ENCODE data around the gene C16orf78. TPM values are rescaled to one million over a fixed set of nuclear protein-coding genes. Genes with fewer than 3 reads are reported as not detected.

Gene C16orf78
- total and polyA plus RNA-seq, 2 of the 8 experiments (the other 6 are each of a cell fraction or from before 2014, with no cell fraction given) = not detected

- Histone ChIP-seq H2BK20ac (ENCODE audit: low read length) (peak overlapping the region; percentile 9; the same call in 1 of the 2 replicates), H2AFZ (ENCODE audit: low read length) (no peak overlapping the region), H3K36me3 (ENCODE audit: control insufficient read depth in 2 of 4, insufficient read depth in 4 of 4, low read length in 3 of 4) (no peaks in the 10 kb centered on the region), H4K5ac (ENCODE audit: insufficient read length, low read depth, low read length) (no peak overlapping the region), H3K4ac (replicated peaks; ENCODE audit: insufficient read length, low read depth, low read length) (no peak overlapping the region), H3K27me3 (replicated peaks in 1 of 4; ENCODE audit: control insufficient read depth in 3 of 4, extremely low read depth in 1 of 4, insufficient read depth in 3 of 4, low read length in 3 of 4) (no peaks in the 10 kb centered on the region), H2AK5ac (ENCODE audit: low read depth, low read length) (no peak overlapping the region), H2BK12ac (ENCODE audit: low read depth, low read length) (no peak overlapping the region), H3K9ac (replicated peaks in 1 of 4; ENCODE audit: extremely low read depth in 1 of 4, low read depth in 3 of 4, low read length in 3 of 4) (no peak overlapping the region), H3K23ac (ENCODE audit: insufficient read length) (no peak overlapping the region), H3K23me2 (ENCODE audit: low read depth, low read length) (no peaks in the 10 kb centered on the region), H3K14ac (ENCODE audit: insufficient read length) (no peak overlapping the region), H3K4me1 (replicated peaks in 1 of 4; ENCODE audit: control insufficient read depth in 3 of 4, insufficient read depth in 4 of 4, low read length in 3 of 4) (peaks cover 0 to 4% (median 1%) of the 10 kb centered on the region in 4 experiments; a peak in 4 of 7 replicates), H4K91ac (replicated peaks; ENCODE audit: insufficient read length, low read length) (no peak overlapping the region), H3K27ac (ENCODE audit: low read depth, low read length) (no peak overlapping the region), H4K8ac (ENCODE audit: extremely low read depth, insufficient read depth, low read length) (no peak overlapping the region), H3K4me3 (ENCODE audit: extremely low read depth in 1 of 4, insufficient read depth in 2 of 4, low read depth in 3 of 4, low read length in 4 of 4) (no peak overlapping the region), H3K4me2 (ENCODE audit: insufficient read depth in 1 of 2, low read depth in 2 of 2, low read length in 2 of 2) (no peak overlapping the region), H3K18ac (ENCODE audit: extremely low read depth, low read length) (no peak overlapping the region), H3K9me3 (ENCODE audit: insufficient read depth in 2 of 2, low read depth in 1 of 2, low read length in 1 of 2) (no peaks in the 10 kb centered on the region), H3K56ac (replicated peaks; ENCODE audit: insufficient read length, low read depth, low read length) (no peak overlapping the region), H3K79me1 (ENCODE audit: low read depth, low read length) (no peaks in the 10 kb centered on the region), H2BK15ac (ENCODE audit: low read length) (no peak overlapping the region), H2BK5ac (ENCODE audit: low read depth, low read length) (no peak overlapping the region), H2BK120ac (replicated peaks; ENCODE audit: low read depth, low read length) (no peak overlapping the region), H3K79me2 (ENCODE audit: control insufficient read depth in 1 of 2, insufficient read depth in 2 of 2, low read length in 2 of 2) (no peaks in the 10 kb centered on the region), H4K20me1 (replicated peaks in 1 of 2; ENCODE audit: control insufficient read depth in 1 of 2, insufficient read depth in 2 of 2, low read length in 2 of 2) (peaks cover 3 to 4% of the 10 kb centered on the region in 2 experiments)
- DNase-seq (ENCODE audit: low read depth in 1 of 2, low spot score in 2 of 2) (no peak), FAIRE-seq (no peak)
- POLR2A ChIA-PET (ENCODE audit: partially characterized antibody) = interaction anchor here (1.3 kb wide), 1 partner anchor 14 kb away, joined by 4 read pairs; no protein-coding TSS in a partner anchor
- CTCF ChIA-PET (ENCODE audit: partially characterized antibody) = interaction anchor here (1.0 to 2.0 kb wide), 3 partner anchors 11 to 34 kb away, joined by 3 to 7 read pairs (median 4); no protein-coding TSS in a partner anchor
- 96% methylated on average over 6 of the region's 6 CpGs; no CpG with 5 or more reads in 1 of the 2 experiments for WGBS, 2 experiments (ENCODE audit: extremely low coverage in 1 of 2, insufficient coverage in 1 of 2, insufficient read length in 1 of 2, insufficient replicate concordance in 2 of 2, low coverage in 1 of 2, low lambda C conversion rate in 2 of 2, missing lambda C conversion rate in 1 of 2)
- no peak for TF ChIP-seq CTBP2 (IDR thresholded peaks at IDR 0.05; ENCODE audit: borderline replicate concordance, insufficient read depth, insufficient read length, low read length)
Observed at GRCh38 chr16:49354101-49354500, 19.5 kb upstream of the C16orf78 start.
